HG02610 (cell line): ENCODE measurements around the gene ANO1.

Experiments used
- ATAC-seq: cut with Tn5 transposase; IDR thresholded peaks from one replicate; pipeline ENCODE4 v1.9.1; 2021; ENCODE audit warnings: mild to moderate bottlenecking, moderate library complexity; ENCODE audit not compliant: unreplicated experiment

The ANO1 gene

GRCh38 chr11:70111269-70112016 lies 33.3 kb downstream of the ANO1 start:
- no peak for ATAC-seq

DNA sequence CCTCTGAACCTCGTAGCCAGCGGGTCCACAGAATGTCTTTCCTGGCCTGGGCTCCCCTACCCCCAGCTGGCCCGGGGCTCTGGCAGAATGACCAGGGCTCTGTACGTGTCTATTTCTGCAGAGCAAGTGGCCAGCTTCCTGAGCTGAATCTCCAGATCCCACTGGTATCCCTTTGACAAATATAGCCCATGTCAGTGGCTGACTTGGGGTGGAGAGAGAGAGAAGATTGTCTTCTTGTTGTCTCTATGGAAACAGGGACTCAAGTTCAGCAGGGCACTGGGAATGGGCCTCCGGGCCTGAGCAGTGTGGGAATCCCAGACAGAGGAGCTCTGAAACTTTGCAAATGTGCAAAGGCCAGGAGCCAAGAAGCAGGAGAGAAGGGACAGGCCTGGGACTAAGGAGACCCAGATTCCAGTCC lies 33.9 kb downstream of the ANO1 start:
- ATAC-seq: no peak

- ATAC-seq: no peak
Observed at GRCh38 chr11:70113801-70114200, 35.7 kb downstream of the ANO1 start.

GRCh38 chr11:70115778-70116177 lies 37.7 kb downstream of the ANO1 start:
- ATAC-seq: no peak

DNA sequence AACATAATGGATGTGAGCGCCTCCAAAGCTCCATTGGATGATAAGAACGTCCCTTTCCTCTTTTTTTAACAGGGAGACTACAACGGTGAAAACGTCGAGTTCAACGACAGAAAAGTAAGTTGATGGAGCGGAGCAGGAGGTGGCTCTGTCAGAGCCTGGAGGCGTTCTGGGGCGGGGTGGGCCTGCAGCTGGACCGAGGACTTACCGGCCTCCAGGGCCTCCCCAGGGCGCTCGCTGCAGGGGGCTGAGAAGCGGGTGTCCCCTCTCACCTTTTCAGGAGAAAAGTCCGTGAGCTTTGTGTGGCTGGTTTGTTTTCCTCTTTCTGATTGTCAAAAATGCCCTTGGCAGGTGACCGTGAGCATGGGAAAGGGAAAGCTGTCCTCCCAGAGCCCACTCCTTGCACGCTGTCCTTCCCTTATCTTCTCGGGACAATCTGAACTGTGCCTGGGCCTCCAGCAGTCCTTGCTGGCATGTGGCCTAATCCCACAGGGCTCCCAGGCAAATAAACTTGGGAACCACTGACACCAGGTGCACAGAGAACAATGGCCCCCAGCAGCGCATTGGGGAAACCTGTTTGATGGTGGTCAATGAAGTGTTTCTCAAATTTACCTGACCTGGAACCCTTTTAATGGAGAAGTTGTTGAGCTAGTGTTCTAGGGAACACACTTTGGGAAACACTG lies 38.4 kb downstream of the ANO1 start:
- no peak for ATAC-seq

GRCh38 chr11:70117567-70118145 lies 39.5 kb downstream of the ANO1 start:
- no peak for ATAC-seq

GRCh38 chr11:70118642-70119041 lies 40.5 kb downstream of the ANO1 start:
- no peak for ATAC-seq

DNA sequence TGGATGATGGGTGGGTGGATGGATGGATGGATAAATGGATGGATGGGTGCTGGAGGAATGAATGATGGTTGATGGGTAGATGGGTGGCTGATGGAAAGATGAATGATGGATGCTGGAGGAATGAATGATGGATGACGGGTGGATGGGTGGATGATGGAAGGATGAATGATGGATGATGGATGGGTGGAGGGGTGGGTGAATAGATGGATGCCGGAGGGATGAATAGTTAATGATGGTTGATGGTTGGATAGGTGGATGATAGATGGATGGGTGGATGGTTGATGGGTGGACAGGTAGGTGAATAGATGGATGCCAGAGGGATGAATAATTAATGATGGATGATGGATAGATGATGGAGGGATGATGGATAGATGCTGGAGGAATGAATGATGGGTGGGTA lies 41.4 kb downstream of the ANO1 start:
- no peak for ATAC-seq

DNA sequence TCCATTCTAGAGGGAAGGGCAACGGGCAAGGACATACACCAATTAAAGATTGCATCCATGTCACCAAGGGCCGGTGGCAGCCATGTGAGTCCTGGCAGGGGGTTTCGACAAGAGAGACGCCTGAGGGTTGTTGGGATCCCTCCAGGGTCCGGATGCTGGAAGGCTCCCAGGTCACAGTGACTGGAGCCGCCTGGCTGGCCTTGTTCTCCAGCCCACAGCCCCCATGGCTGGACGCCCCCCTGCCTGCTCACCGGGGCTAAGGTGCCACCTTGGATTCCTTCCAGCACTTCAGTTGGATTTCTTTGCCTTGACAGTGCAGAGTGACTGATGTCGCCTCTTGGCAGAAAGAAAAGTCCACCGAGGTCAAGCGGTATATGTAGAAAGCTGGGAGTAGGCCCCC lies 42.6 kb downstream of the ANO1 start:
- no peak for ATAC-seq

GRCh38 chr11:70122490-70123198 lies 44.5 kb downstream of the ANO1 start:
- no peak for ATAC-seq

DNA sequence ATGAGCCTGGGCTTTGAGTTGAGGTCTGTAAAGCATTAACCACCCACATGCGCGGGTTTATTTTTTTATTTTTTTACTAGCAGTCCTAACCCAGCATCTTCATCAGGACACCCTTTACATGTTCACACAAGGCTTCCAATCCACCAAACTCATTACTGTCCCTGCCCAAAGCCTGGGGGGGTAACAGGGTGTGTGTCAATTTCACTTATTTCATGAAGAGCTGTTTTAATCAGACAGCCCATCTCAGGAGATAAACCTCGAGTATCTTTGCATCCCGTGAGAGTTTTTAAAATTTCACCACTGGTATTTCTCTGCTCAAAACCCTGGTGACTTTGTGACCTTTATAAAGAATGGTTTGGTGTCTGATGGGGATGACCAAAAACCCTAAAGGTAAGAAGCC lies 45.6 kb downstream of the ANO1 start:
- no peak for ATAC-seq

GRCh38 chr11:70124321-70125000 lies 46.3 kb downstream of the ANO1 start:
- ATAC-seq: no peak

DNA sequence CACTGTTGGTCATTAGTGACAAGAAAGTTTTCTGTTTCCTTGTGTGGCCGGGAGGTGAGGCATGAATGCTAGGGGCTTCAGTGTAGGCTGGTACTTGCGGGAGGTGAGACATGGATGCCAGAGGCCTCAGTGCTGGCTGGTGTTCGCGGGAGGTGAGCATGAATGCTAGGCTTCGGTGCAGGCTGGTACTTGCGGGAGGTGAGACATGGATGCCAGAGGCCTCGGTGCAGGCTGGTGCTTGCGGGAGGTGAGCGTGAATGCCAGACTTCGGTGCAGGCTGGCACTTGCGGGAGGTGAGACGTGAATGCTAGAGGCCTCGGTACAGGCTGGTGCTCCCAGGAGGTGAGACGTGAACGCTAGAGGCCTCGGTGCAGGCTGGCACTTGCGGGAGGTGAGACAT lies 48.4 kb downstream of the ANO1 start:
- ATAC-seq: no peak

GRCh38 chr11:70127653-70128434 lies 49.7 kb downstream of the ANO1 start:
- no peak for ATAC-seq

DNA sequence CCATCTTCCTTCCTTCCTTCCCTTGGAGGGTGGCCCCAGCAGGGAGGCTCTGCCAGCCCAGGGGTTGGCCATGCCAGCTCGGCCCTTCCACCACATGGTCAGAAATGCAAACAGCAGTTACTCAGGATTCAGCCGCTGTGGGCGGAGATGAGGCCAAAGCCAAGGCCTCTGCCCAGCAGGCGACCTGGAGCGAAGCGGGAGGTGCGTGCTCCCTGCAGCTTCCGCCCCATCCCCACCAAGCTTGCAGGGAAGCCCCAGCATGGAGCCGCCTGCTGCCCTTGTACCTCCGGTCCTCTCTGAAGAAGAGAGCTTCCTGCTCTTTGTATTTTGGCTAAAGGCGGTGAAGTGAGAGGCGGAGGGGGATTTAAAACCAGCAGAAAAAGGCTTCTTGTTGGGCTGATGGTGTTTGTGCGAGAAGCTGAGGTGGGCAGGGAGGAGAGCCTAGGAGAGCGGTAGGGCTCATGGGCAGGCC lies 50.4 kb downstream of the ANO1 start:
- no peak for ATAC-seq

DNA sequence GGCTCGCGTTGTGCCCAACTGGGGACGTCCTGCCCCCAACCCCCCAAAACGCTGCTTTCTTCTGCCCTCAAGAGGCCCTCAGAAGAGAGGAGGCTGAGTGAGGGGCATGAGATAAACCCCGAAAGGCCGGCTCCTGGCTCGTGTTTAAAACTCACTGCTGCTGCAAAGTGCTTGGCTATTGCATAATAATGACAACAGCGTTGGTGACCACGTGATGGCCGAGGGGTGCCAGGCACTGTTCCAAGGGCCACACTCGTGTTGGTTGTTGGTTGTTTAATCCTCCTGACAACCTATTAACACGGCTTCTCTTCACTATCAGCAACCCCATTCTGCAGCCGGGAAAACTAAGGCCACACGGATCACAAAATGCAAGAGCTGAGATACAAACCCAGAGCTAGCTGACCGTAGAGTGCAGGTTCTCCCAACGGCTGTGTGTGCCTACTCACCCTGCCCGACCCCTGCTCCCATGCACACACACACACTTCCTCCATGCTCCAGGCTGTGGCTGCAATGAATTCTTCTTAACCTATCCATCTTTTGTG lies 51.0 kb downstream of the ANO1 start:
- no peak for ATAC-seq

DNA sequence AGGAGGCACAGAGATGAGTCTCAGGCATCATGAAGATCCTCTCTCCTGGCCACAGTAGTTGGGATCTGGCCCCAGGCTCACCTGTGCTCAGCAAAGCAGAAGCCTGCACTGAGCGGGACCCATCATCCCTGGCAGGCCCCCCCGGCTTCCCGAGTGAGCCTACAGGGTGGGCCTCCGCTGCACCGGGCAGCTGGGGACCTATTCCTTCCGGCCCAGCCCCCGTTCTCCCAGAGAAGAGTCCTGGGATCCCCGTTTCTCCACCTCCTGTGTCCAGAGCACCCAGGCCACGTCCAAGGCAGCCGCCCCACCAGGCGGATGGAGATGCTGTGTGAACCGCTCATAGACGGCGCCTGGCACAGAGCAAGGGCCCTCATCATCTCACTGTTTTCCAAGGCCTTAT lies 52.5 kb downstream of the ANO1 start:
- no peak for ATAC-seq

- no peak for ATAC-seq
Observed at GRCh38 chr11:70131606-70132190, 53.6 kb downstream of the ANO1 start.

- no peak for ATAC-seq
Observed at GRCh38 chr11:70132641-70133040, 54.5 kb downstream of the ANO1 start.
